HG02571 (cell line): ENCODE measurements around the gene ZNF283.

Experiments used
- ATAC-seq: cut with Tn5 transposase; IDR thresholded peaks from one replicate; pipeline ENCODE4 v1.9.1; 2021; ENCODE audit warnings: mild to moderate bottlenecking, moderate library complexity; ENCODE audit not compliant: unreplicated experiment

Gene ZNF283

GRCh38 chr19:43826787-43827754 is at the start of gene ZNF283:
Gene ZNF283, plus strand, starts transcription at chr19:43827321. Its CDS starts 6,184 bp downstream, at chr19:43833505.
- peak; percentile 79 for ATAC-seq

- no peak for ATAC-seq
These were observed 48.5 kb upstream of the ZNF283 start for GRCh38 chr19:43778651-43779050.

- ATAC-seq: no peak
These were observed 47.8 kb upstream of the ZNF283 start for GRCh38 chr19:43779147-43779819.

- ATAC-seq: no peak
These were observed 47.3 kb upstream of the ZNF283 start for GRCh38 chr19:43779820-43780219.

- ATAC-seq: no peak
These were observed 46.2 kb upstream of the ZNF283 start, which contains the start of gene KCNN4 for GRCh38 chr19:43780706-43781525. Gene KCNN4, minus strand, starts transcription at chr19:43780973. Its CDS starts 112 bp downstream, at chr19:43780861.

- no peak for ATAC-seq
These were observed 45.4 kb upstream of the ZNF283 start for GRCh38 chr19:43781630-43782310.

- no peak for ATAC-seq
These were observed 44.8 kb upstream of the ZNF283 start for GRCh38 chr19:43782311-43782660.

GRCh38 chr19:43782689-43783231 is 44.4 kb upstream of the ZNF283 start:
- ATAC-seq: no peak

GRCh38 chr19:43783636-43784035 is 43.5 kb upstream of the ZNF283 start:
- no peak for ATAC-seq

GRCh38 chr19:43784241-43784980 is 42.7 kb upstream of the ZNF283 start:
- no peak for ATAC-seq

- no peak for ATAC-seq
These were observed 41.9 kb upstream of the ZNF283 start for GRCh38 chr19:43784981-43785808.

- ATAC-seq: no peak
These were observed 40.5 kb upstream of the ZNF283 start for GRCh38 chr19:43786665-43787064.

GRCh38 chr19:43789029-43789428 is 38.1 kb upstream of the ZNF283 start:
- no peak for ATAC-seq

- no peak for ATAC-seq
These were observed 36.5 kb upstream of the ZNF283 start for GRCh38 chr19:43790587-43790986.

GRCh38 chr19:43797118-43797517 is 30.0 kb upstream of the ZNF283 start:
- no peak for ATAC-seq

GRCh38 chr19:43797556-43797955 is 29.6 kb upstream of the ZNF283 start:
- no peak for ATAC-seq

GRCh38 chr19:43798026-43798545 is 29.0 kb upstream of the ZNF283 start:
- ATAC-seq: no peak
